ENCODE results near the gene PPFIA4.

DNA sequence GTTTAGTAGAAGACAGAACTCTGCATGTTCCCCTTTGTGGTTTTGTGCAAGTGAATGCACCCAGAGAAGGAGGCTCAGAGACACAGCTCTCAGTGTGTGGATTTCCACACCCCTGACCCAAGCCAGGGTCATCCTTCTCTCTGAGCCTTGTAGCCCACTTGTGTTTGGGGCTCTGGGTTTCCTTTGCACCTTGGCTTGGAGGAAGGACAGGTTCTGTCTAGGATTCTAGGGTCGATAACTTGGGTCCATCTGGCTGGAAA is 32.3 kb downstream of the PPFIA4 start:
- TF ChIP-seq, protein P1, sequence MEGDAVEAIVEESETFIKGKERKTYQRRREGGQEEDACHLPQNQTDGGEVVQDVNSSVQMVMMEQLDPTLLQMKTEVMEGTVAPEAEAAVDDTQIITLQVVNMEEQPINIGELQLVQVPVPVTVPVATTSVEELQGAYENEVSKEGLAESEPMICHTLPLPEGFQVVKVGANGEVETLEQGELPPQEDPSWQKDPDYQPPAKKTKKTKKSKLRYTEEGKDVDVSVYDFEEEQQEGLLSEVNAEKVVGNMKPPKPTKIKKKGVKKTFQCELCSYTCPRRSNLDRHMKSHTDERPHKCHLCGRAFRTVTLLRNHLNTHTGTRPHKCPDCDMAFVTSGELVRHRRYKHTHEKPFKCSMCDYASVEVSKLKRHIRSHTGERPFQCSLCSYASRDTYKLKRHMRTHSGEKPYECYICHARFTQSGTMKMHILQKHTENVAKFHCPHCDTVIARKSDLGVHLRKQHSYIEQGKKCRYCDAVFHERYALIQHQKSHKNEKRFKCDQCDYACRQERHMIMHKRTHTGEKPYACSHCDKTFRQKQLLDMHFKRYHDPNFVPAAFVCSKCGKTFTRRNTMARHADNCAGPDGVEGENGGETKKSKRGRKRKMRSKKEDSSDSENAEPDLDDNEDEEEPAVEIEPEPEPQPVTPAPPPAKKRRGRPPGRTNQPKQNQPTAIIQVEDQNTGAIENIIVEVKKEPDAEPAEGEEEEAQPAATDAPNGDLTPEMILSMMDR (IDR thresholded peaks at IDR 0.05; ENCODE audit: low read length) = no peak
- TF ChIP-seq EZH2 (optimal IDR thresholded peaks at IDR 0.05; ENCODE audit: low read depth, low read length) = no peak

Data from MM.1S (cell line).